GM12878 (cell line): ENCODE data around the gene LRRC40. TPM values are rescaled to one million over a fixed set of nuclear protein-coding genes. Genes with fewer than 3 reads are reported as not detected.

ENCODE experiments used
- ATAC-seq: fragments of 200-7000 bp; cut with Tn5 transposase; 3 replicates; pipeline ENCODE4 v1.9.1; 2020; ENCODE audit warnings: mild to moderate bottlenecking, moderate library complexity
- BruUV-seq: library from RNA; stranded (reverse); fragments of 400-500 nt; replicated peaks from 2 replicates; lab custom pipeline; 2021; lab: Mats Ljungman, UMichigan
- CTCF ChIA-PET: fragments of 300-600 bp; sonication (Branson Sonifier 250); formaldehyde crosslinking; extraction: SDS; loops from one replicate; lab custom pipeline; 2021; ENCODE audit warnings: inconsistent platforms; lab: Yijun Ruan, JAX
- POLR2A ChIA-PET: fragments of 350-600 bp; formaldehyde crosslinking; extraction: SDS; loops from one replicate; lab custom pipeline; 2021; ENCODE audit warnings: inconsistent platforms; lab: Charles Lee
- RAD21 ChIA-PET: fragments of 300-600 bp; sonication (Branson Sonifier 250); formaldehyde crosslinking; loops from one replicate; lab custom pipeline; 2023; ENCODE audit warnings: antibody characterized with exemption; ENCODE audit not compliant: unreplicated experiment; lab: Charles Lee
- SMC1A ChIA-PET: fragments of 300-600 bp; sonication (Branson Sonifier 250); formaldehyde crosslinking; loops from one replicate; lab custom pipeline; 2023; ENCODE audit not compliant: unreplicated experiment, uncharacterized antibody; lab: Charles Lee
- DNase-seq: peaks from one replicate; pipeline ENCODE4 v3.0.0-alpha.2; 2011; ENCODE audit warnings: low read depth, low spot score
- FAIRE-seq: peaks from 3 replicates; lab custom pipeline; 2011; peaks lifted over from hg19 to GRCh38; lab: Jason Lieb, UNC
- H2AFZ ChIP-seq: 2 replicates; pipeline ENCODE4 v1.6.0; 2011; ENCODE audit warnings: low read depth, low read length, control low read depth; ENCODE audit not compliant: control insufficient read depth
- H3K27ac ChIP-seq: 2 replicates; pipeline ENCODE4 v1.5.1; 2011; ENCODE audit warnings: control low read depth; ENCODE audit not compliant: control insufficient read depth, insufficient read depth
- H3K27me3 ChIP-seq, 2 experiments: replicated peaks in 1 of 2; 2 replicates each; pipeline versions ENCODE4 v1.6.0 to v1.6.1; 2011; ENCODE audit warnings: low read length in 1 of 2; ENCODE audit not compliant: control insufficient read depth in 2 of 2, insufficient read depth in 2 of 2
- H3K36me3 ChIP-seq, 2 experiments: 2 replicates each; pipeline ENCODE4 v1.5.1; 2011; ENCODE audit warnings: low read length in 1 of 2; ENCODE audit not compliant: control insufficient read depth in 2 of 2, insufficient read depth in 2 of 2
- H3K4me1 ChIP-seq: 2 replicates; pipeline ENCODE4 v1.6.1; 2011; ENCODE audit warnings: mild to moderate bottlenecking, low read length, moderate library complexity, mixed read lengths; ENCODE audit not compliant: control insufficient read depth, insufficient read depth
- H3K4me2 ChIP-seq: 2 replicates; pipeline ENCODE4 v1.6.0; 2011; ENCODE audit warnings: control low read depth; ENCODE audit not compliant: control insufficient read depth, insufficient read depth
- H3K4me3 ChIP-seq: fragments of 200-600 bp; sonication (generic); 2 replicates; pipeline ENCODE4 v1.5.1; 2016
- H3K79me2 ChIP-seq: 2 replicates; pipeline ENCODE4 v1.6.0; 2011; ENCODE audit warnings: low read length; ENCODE audit not compliant: control insufficient read depth, insufficient read depth
- H3K9ac ChIP-seq: 2 replicates; pipeline ENCODE4 v1.8.0; 2011; ENCODE audit warnings: low read length, control low read depth, mixed read lengths; ENCODE audit not compliant: control insufficient read depth, insufficient read depth
- H3K9me3 ChIP-seq: replicated peaks from 3 replicates; pipeline ENCODE4 v1.5.1; 2011; ENCODE audit warnings: mild to moderate bottlenecking, low read length; ENCODE audit not compliant: control insufficient read depth, insufficient read depth
- H4K20me1 ChIP-seq: 2 replicates; pipeline ENCODE4 v1.6.0; 2011; ENCODE audit not compliant: control insufficient read depth, insufficient read depth
- ATF7 ChIP-seq: fragments of 450-650 bp; IDR thresholded peaks from 2 replicates; pipeline ENCODE4 v1.6.1; 2016; ENCODE audit warnings: low read depth, mild to moderate bottlenecking
- CBX3 ChIP-seq: fragments of 200-600 bp; sonication (generic); IDR thresholded peaks from 2 replicates; pipeline ENCODE4 v1.6.1; 2016; ENCODE audit warnings: low read depth, borderline replicate concordance
- CBX5 ChIP-seq: sonication (generic); IDR thresholded peaks from 2 replicates; pipeline ENCODE4 v1.6.1; 2016; ENCODE audit warnings: low read depth, moderate library complexity, mild to moderate bottlenecking, inconsistent platforms
- FOS ChIP-seq: IDR thresholded peaks from 3 replicates; pipeline ENCODE4 v1.6.1; 2011; ENCODE audit warnings: borderline replicate concordance; ENCODE audit not compliant: insufficient read length; ENCODE audit errors: extremely low read depth
- FOXK2 ChIP-seq: fragments of 450-650 bp; IDR thresholded peaks from 2 replicates; pipeline ENCODE4 v1.6.1; 2017; ENCODE audit warnings: mild to moderate bottlenecking, moderate library complexity
- FOXM1 ChIP-seq: IDR thresholded peaks from 2 replicates; pipeline ENCODE4 v1.6.1; 2012; ENCODE audit warnings: low read depth, mild to moderate bottlenecking, inconsistent platforms, low read length, moderate library complexity
- HDAC6 ChIP-seq: fragments of 200-600 bp; sonication (generic); IDR thresholded peaks from one replicate; pipeline ENCODE4 v1.8.0; 2017; ENCODE audit warnings: antibody characterized with exemption; ENCODE audit not compliant: unreplicated experiment
- IRF4 ChIP-seq: IDR thresholded peaks from 2 replicates; pipeline ENCODE4 v1.6.1; 2011; ENCODE audit warnings: low read depth, low read length
- JUNB ChIP-seq: IDR thresholded peaks from 2 replicates; pipeline ENCODE4 v1.6.1; 2016; ENCODE audit warnings: antibody characterized with exemption, mild to moderate bottlenecking
- NBN ChIP-seq: fragments of 450-650 bp; IDR thresholded peaks from 2 replicates; pipeline ENCODE4 v1.6.1; 2016
- NFXL1 ChIP-seq: fragments of 450-650 bp; IDR thresholded peaks from 2 replicates; pipeline ENCODE4 v1.6.1; 2017; ENCODE audit warnings: antibody characterized with exemption, mild to moderate bottlenecking, borderline replicate concordance
- POLR2AphosphoS2 ChIP-seq: IDR thresholded peaks from 2 replicates; pipeline ENCODE4 v1.6.1; 2011; ENCODE audit warnings: low read depth, mild to moderate bottlenecking, low read length, improper control_type of control experiment, moderate library complexity
- RFX5 ChIP-seq: IDR thresholded peaks from 2 replicates; pipeline ENCODE4 v1.6.1; 2011; ENCODE audit warnings: low read depth, low read length, improper control_type of control experiment
- RUNX3 ChIP-seq: IDR thresholded peaks from 2 replicates; pipeline ENCODE4 v1.6.1; 2012; ENCODE audit warnings: low read length, inconsistent platforms
- ZNF217 ChIP-seq: fragments of 450-650 bp; IDR thresholded peaks from 2 replicates; pipeline ENCODE4 v1.6.1; 2017; ENCODE audit warnings: antibody characterized with exemption, mild to moderate bottlenecking
- WGBS: methylation state at CpG from one replicate; pipeline ENCODE4 v1.1.6; 2016; ENCODE audit warnings: low lambda C conversion rate; ENCODE audit not compliant: insufficient replicate concordance, insufficient coverage; ENCODE audit errors: missing lambda C conversion rate; 5-methylcytosine and 5-hydroxymethylcytosine counted together
- in situ Hi-C: fragments of 300-500 bp; cut with MboI; formaldehyde crosslinking; loops from 9 replicates; pipeline ENCODE4 v1.14.3; 2018; ENCODE audit warnings: mixed read lengths
- intact Hi-C: fragments of 100-400 bp; cut with micrococcal nuclease; formaldehyde crosslinking; loops from one replicate; pipeline ENCODE4 v1.14.2; 2022; ENCODE audit not compliant: unreplicated experiment
- polyA plus RNA-seq, 11 experiments: library from polyadenylated mRNA; depleted of rRNA in 4 of 11; unstranded in 6 of 11; stranded (reverse) in 5 of 11; fragments of >200 nt; fragmentation: Nextera tagmentation in 4 of 11; fragmentation: Illumina TruSeq in 1 of 11; extraction: Ambion mirVana in 4 of 11; extraction: Trizol in 1 of 11; gene quantifications; 1 replicate in 1 of 11; 2 replicates in 10 of 11; pipeline versions ENCODE4 v1.2.1 to v1.2.3, GENCODE V29; 2011 to 2016; ENCODE audit warnings: inconsistent platforms in 2 of 11, missing spikeins in 2 of 11, low read depth in 1 of 11
- total RNA-seq, 4 experiments: library from RNA; depleted of rRNA in 3 of 4; stranded (reverse); fragments of >200 nt in 3 of 4; fragmentation: Illumina TruSeq in 1 of 4; extraction: Trizol in 1 of 4; gene quantifications; 2 replicates each; pipeline versions ENCODE4 v1.2.1 to v1.2.3, GENCODE V29; 2013 to 2021
- TF ChIP-seq, protein P1 (sequence below): fragments of 450-650 bp; IDR thresholded peaks from 2 replicates; pipeline ENCODE4 v1.6.1; 2016; ENCODE audit warnings: mild to moderate bottlenecking, moderate library complexity, borderline replicate concordance
- TF ChIP-seq, protein P2 (sequence below): fragments of 150-350 bp; IDR thresholded peaks from 2 replicates; pipeline ENCODE4 v1.6.1; 2014; ENCODE audit warnings: mild to moderate bottlenecking, low read depth, low read length

LRRC40 gene
- total and polyA plus RNA-seq, 10 of the 15 experiments (the other 5 are each of a cell fraction or from before 2014, with no cell fraction given), result 19.5 to 44.3 (median 30.9) TPM

DNA sequence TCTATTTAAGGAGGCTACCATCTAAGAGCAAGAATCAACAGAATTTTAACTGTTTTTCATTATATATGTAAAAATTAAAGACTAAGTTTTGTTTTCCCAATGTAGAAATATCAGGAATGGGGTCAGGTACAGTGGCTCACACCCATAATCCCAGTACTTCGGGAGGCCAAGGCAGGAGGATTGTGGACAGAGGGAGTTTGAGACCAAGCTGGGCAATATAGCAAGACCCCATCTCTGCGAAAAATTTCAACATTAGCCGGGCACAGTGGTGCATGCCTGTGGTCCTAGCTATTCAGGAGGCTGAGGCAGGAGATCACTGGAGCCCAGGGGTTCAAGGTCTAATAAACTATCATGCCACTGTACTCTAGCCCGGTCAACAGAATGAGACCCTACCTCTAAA lies 5.3 kb downstream of the LRRC40 start:
- FAIRE-seq (no peak), ATAC-seq (no peak), DNase-seq (no peak)
- WGBS, result 98% methylated on average over 4 of the region's 4 CpGs
- SMC1A ChIA-PET, result interaction anchor here (1.3 kb wide), 1 partner anchor 10 kb away, joined by 3 read pairs; no protein-coding TSS in a partner anchor
- RAD21 ChIA-PET, result no interaction called here
- H3K27me3 ChIP-seq, result no peaks in the 10 kb centered on the region
- intact Hi-C loops (loop anchor here (10.0 kb wide), 1 partner anchor 215 kb away; the partner anchor contains the start of gene CTH), in situ Hi-C loops (no loop called here)
- no peaks in the 10 kb centered on the region for H3K9me3 ChIP-seq
- TF ChIP-seq RUNX3 (no peak), ZNF217 (no peak), CBX5 (no peak), IRF4 (no peak), HDAC6 (no peak), JUNB (no peak), NBN (no peak), FOXK2 (no peak), RFX5 (no peak), ATF7 (no peak), FOS (no peak), FOXM1 (no peak), NFXL1 (no peak), POLR2AphosphoS2 (no peak), CBX3 (no peak)
- TF ChIP-seq, protein P1, sequence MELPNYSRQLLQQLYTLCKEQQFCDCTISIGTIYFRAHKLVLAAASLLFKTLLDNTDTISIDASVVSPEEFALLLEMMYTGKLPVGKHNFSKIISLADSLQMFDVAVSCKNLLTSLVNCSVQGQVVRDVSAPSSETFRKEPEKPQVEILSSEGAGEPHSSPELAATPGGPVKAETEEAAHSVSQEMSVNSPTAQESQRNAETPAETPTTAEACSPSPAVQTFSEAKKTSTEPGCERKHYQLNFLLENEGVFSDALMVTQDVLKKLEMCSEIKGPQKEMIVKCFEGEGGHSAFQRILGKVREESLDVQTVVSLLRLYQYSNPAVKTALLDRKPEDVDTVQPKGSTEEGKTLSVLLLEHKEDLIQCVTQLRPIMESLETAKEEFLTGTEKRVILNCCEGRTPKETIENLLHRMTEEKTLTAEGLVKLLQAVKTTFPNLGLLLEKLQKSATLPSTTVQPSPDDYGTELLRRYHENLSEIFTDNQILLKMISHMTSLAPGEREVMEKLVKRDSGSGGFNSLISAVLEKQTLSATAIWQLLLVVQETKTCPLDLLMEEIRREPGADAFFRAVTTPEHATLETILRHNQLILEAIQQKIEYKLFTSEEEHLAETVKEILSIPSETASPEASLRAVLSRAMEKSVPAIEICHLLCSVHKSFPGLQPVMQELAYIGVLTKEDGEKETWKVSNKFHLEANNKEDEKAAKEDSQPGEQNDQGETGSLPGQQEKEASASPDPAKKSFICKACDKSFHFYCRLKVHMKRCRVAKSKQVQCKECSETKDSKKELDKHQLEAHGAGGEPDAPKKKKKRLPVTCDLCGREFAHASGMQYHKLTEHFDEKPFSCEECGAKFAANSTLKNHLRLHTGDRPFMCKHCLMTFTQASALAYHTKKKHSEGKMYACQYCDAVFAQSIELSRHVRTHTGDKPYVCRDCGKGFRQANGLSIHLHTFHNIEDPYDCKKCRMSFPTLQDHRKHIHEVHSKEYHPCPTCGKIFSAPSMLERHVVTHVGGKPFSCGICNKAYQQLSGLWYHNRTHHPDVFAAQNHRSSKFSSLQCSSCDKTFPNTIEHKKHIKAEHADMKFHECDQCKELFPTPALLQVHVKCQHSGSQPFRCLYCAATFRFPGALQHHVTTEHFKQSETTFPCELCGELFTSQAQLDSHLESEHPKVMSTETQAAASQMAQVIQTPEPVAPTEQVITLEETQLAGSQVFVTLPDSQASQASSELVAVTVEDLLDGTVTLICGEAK, result no peak
- TF ChIP-seq, protein P2, sequence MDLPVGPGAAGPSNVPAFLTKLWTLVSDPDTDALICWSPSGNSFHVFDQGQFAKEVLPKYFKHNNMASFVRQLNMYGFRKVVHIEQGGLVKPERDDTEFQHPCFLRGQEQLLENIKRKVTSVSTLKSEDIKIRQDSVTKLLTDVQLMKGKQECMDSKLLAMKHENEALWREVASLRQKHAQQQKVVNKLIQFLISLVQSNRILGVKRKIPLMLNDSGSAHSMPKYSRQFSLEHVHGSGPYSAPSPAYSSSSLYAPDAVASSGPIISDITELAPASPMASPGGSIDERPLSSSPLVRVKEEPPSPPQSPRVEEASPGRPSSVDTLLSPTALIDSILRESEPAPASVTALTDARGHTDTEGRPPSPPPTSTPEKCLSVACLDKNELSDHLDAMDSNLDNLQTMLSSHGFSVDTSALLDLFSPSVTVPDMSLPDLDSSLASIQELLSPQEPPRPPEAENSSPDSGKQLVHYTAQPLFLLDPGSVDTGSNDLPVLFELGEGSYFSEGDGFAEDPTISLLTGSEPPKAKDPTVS, result no peak
- H3K27ac ChIP-seq, result no peak overlapping the region
- H2AFZ ChIP-seq, result no peak overlapping the region
- H4K20me1 ChIP-seq, result no peaks in the 10 kb centered on the region
- CTCF ChIA-PET, result interaction anchor here (1.0 to 1.7 kb wide), 2 partner anchors 12 to 13 kb away, joined by 3 to 5 read pairs; no protein-coding TSS in a partner anchor
- no TSS peak for BruUV-seq
- no peak overlapping the region for H3K9ac ChIP-seq
- H3K4me3 ChIP-seq, result no peak overlapping the region
- peaks cover 4% of the 10 kb centered on the region; the same call in 1 of the 2 replicates for H3K4me1 ChIP-seq
- no peaks in the 10 kb centered on the region; a peak in 1 of 4 replicates for H3K36me3 ChIP-seq
- POLR2A ChIA-PET, result interaction anchor here (0.6 to 0.7 kb wide), 2 partner anchors 13 to 152 kb away, joined by 3 to 5 read pairs; no protein-coding TSS in a partner anchor
- peaks cover 65% of the 10 kb centered on the region for H3K79me2 ChIP-seq
- no peak overlapping the region for H3K4me2 ChIP-seq
